GM06990 (cell line): Measurements from ENCODE around the gene SH3RF2.

ENCODE experiments used
- DNase-seq: peaks from one replicate; pipeline ENCODE4 v3.0.0-alpha.2; 2011; ENCODE audit not compliant: insufficient read length; ENCODE audit errors: extremely low read depth
- H3K27me3 ChIP-seq: replicated peaks from 2 replicates; pipeline ENCODE4 v1.6.0; 2011; ENCODE audit warnings: low read length; ENCODE audit not compliant: control insufficient read depth, insufficient read depth
- H3K36me3 ChIP-seq: 2 replicates; pipeline ENCODE4 v1.5.1; 2011; ENCODE audit warnings: low read length; ENCODE audit not compliant: control insufficient read depth, insufficient read depth
- H3K4me3 ChIP-seq: replicated peaks from 2 replicates; pipeline ENCODE4 v1.5.1; 2011; ENCODE audit warnings: low read depth, mild to moderate bottlenecking, control low read depth, low read length
- CTCF ChIP-seq: IDR thresholded peaks from 2 replicates; pipeline ENCODE4 v1.5.1; 2011; ENCODE audit warnings: low read length, control low read depth, mild to moderate bottlenecking, inconsistent platforms; ENCODE audit not compliant: insufficient read depth, poor library complexity, severe bottlenecking

Gene SH3RF2

GRCh38 chr5:145981589-145982571, 45.5 kb downstream of the SH3RF2 start:
- no peak for TF ChIP-seq CTCF
- no peak for DNase-seq
- Histone ChIP-seq H3K27me3 (peaks cover 2% of the 10 kb centered on the region; the same call in 1 of the 2 replicates), H3K36me3 (no peaks in the 10 kb centered on the region), H3K4me3 (no peak overlapping the region)

- TF ChIP-seq CTCF: no peak
- peaks cover 2% of the 10 kb centered on the region; the same call in 1 of the 2 replicates for H3K27me3 ChIP-seq
- DNase-seq: no peak
- H3K4me3 ChIP-seq: no peak overlapping the region
- H3K36me3 ChIP-seq: no peaks in the 10 kb centered on the region
Observed at GRCh38 chr5:145982572-145983318, 46.4 kb downstream of the SH3RF2 start.

- Histone ChIP-seq H3K4me3 (no peak overlapping the region), H3K27me3 (peaks cover 2% of the 10 kb centered on the region; the same call in 1 of the 2 replicates), H3K36me3 (no peaks in the 10 kb centered on the region)
- no peak for TF ChIP-seq CTCF
- no peak for DNase-seq
Observed at GRCh38 chr5:145983446-145983845, 47.1 kb downstream of the SH3RF2 start.

GRCh38 chr5:145984072-145984471, 47.7 kb downstream of the SH3RF2 start:
- H3K27me3 ChIP-seq: peaks cover 2% of the 10 kb centered on the region
- H3K36me3 ChIP-seq: no peaks in the 10 kb centered on the region
- TF ChIP-seq CTCF: no peak
- no peak for DNase-seq
- H3K4me3 ChIP-seq: no peak overlapping the region

GRCh38 chr5:145987856-145988255, 51.5 kb downstream of the SH3RF2 start:
- Histone ChIP-seq H3K36me3 (no peaks in the 10 kb centered on the region), H3K27me3 (peaks cover 2% of the 10 kb centered on the region; the same call in 1 of the 2 replicates), H3K4me3 (no peak overlapping the region)
- TF ChIP-seq CTCF: no peak
- DNase-seq: no peak
